K562 (cell line): Measurements from ENCODE around the gene TRAPPC2L. TPM values are rescaled to one million over a fixed set of nuclear protein-coding genes. Genes with fewer than 3 reads are reported as not detected.

Source experiments
- BHLHE40 ChIP-seq: IDR thresholded peaks from 2 replicates; pipeline ENCODE4 v1.6.1; 2011; ENCODE audit warnings: low read length, improper control_type of control experiment
- CBFB ChIP-seq: sonication (generic); formaldehyde crosslinking; IDR thresholded peaks from 2 replicates; pipeline ENCODE4 v1.4.0; 2020; ENCODE audit warnings: mild to moderate bottlenecking, missing genetic modification reagents
- ELF1 ChIP-seq: fragments of 200-800 bp; sonication (Bioruptor generic); IDR thresholded peaks from 2 replicates; pipeline ENCODE4 v1.6.1; 2016; ENCODE audit warnings: missing genetic modification characterization, missing compliant biosample characterization
- HCFC1 ChIP-seq: IDR thresholded peaks from 2 replicates; pipeline ENCODE4 v1.6.1; 2012; ENCODE audit warnings: low read depth, low read length, improper control_type of control experiment
- PCBP1 ChIP-seq: fragments of 200-400 bp; formaldehyde crosslinking; IDR thresholded peaks from 2 replicates; pipeline ENCODE4 v1.6.1; 2018; ENCODE audit warnings: mild to moderate bottlenecking, low read depth, low read length; ENCODE audit not compliant: poor library complexity, severe bottlenecking
- PCBP2 ChIP-seq: fragments of 200-400 bp; formaldehyde crosslinking; IDR thresholded peaks from 2 replicates; pipeline ENCODE4 v1.6.1; 2018; ENCODE audit warnings: low read length, low read depth, mild to moderate bottlenecking, moderate library complexity; ENCODE audit not compliant: poor library complexity, severe bottlenecking
- RB1 ChIP-seq: fragments of 450-650 bp; IDR thresholded peaks from 2 replicates; pipeline ENCODE4 v1.6.1; 2017; ENCODE audit warnings: low read depth, mild to moderate bottlenecking
- TAF15 ChIP-seq: fragments of 200-400 bp; formaldehyde crosslinking; IDR thresholded peaks from 2 replicates; pipeline ENCODE4 v1.6.1; 2017; ENCODE audit warnings: mild to moderate bottlenecking, low read depth, low read length, moderate library complexity
- ZNF133 ChIP-seq: fragments of 250-450 bp; sonication (Bioruptor Pico); IDR thresholded peaks from 2 replicates; pipeline ENCODE4 v1.4.0; 2020; ENCODE audit warnings: mild to moderate bottlenecking
- ZNF174 ChIP-seq: fragments of 250-450 bp; sonication (Bioruptor Pico); IDR thresholded peaks from 2 replicates; pipeline ENCODE4 v1.4.0; 2020; ENCODE audit warnings: mild to moderate bottlenecking
- ZNF57 ChIP-seq: fragments of 450-650 bp; formaldehyde crosslinking; IDR thresholded peaks from 2 replicates; pipeline ENCODE4 v1.4.0; 2020; ENCODE audit warnings: mild to moderate bottlenecking, moderate library complexity
- polyA plus RNA-seq, 8 experiments: library from polyadenylated mRNA; depleted of rRNA in 4 of 8; stranded (reverse) in 5 of 8; unstranded in 3 of 8; fragments of >200 nt; fragmentation: Nextera tagmentation in 2 of 8; fragmentation: Illumina TruSeq in 1 of 8; extraction: Ambion mirVana in 2 of 8; extraction: Trizol in 1 of 8; gene quantifications; 2 replicates each; pipeline versions ENCODE4 v1.2.1 to v1.2.3, GENCODE V29; 2011 to 2014; ENCODE audit warnings: inconsistent platforms in 1 of 8, missing spikeins in 1 of 8
- total RNA-seq, 7 experiments: library from RNA; depleted of rRNA in 6 of 7; stranded (reverse); fragments of >200 nt in 6 of 7; fragmentation: Illumina TruSeq in 2 of 7; extraction: Trizol in 2 of 7; gene quantifications; 2 replicates each; pipeline versions ENCODE4 v1.2.1 to v1.2.3, GENCODE V29; 2011 to 2021; ENCODE audit warnings: low replicate concordance in 1 of 7
- TF ChIP-seq, protein P1 (sequence below): fragments of 450-650 bp; IDR thresholded peaks from 2 replicates; pipeline ENCODE4 v1.6.1; 2016; ENCODE audit warnings: mild to moderate bottlenecking, moderate library complexity
- TF ChIP-seq, protein P2 (sequence below): conservative IDR thresholded peaks from 2 replicates; pipeline ENCODE4 v1.6.1; 2011; ENCODE audit warnings: low read depth, mild to moderate bottlenecking, low read length; ENCODE audit not compliant: control insufficient read depth

The TRAPPC2L gene
- total and polyA plus RNA-seq, 9 of the 15 experiments (the other 6 are each of a cell fraction or from before 2014, with no cell fraction given) = 60.4 to 398 (median 97.5) TPM

DNA sequence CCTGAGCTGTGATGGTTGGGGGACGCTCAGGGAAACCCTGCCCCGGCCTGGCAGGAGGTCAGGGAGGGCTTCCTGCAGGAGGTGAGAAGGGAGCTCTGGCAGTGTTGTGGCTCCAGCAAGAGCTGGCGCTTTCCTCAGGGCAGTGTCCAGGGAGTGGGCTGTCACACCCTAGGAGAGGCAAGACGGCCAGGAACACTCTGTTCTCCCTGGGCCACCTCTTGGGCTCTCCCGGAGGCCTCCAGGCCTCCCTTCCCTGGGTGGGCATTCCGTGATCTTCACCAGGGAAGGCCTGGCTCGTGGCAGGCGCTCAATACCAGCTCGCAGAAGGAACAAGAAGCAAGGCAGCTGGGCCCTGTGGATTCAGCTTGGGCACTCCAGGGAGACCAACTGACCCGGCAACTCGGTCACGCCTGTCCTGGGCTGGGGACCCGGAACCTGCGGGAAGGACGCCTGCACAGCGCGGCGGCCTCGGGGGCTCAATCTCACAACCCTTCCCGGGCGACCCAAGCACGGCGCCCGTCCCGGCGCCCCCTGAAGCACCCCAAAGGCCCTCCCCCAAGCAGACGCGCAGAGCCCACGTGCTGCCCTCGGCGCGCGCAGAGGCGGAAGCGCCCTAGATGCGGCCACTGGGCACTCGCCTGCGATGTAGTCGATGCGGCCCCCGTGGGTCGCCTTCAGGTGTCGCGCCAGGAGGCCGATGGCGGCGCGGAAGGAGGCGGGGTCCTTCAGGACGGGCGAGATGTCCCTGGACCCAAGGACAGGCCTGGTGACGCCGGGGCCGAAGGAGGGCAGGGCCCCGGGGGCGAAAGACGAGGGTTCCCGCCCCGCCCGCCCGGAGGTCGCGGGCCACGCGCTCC is 45.8 kb upstream of the TRAPPC2L start (continued):
- TF ChIP-seq, protein P1, sequence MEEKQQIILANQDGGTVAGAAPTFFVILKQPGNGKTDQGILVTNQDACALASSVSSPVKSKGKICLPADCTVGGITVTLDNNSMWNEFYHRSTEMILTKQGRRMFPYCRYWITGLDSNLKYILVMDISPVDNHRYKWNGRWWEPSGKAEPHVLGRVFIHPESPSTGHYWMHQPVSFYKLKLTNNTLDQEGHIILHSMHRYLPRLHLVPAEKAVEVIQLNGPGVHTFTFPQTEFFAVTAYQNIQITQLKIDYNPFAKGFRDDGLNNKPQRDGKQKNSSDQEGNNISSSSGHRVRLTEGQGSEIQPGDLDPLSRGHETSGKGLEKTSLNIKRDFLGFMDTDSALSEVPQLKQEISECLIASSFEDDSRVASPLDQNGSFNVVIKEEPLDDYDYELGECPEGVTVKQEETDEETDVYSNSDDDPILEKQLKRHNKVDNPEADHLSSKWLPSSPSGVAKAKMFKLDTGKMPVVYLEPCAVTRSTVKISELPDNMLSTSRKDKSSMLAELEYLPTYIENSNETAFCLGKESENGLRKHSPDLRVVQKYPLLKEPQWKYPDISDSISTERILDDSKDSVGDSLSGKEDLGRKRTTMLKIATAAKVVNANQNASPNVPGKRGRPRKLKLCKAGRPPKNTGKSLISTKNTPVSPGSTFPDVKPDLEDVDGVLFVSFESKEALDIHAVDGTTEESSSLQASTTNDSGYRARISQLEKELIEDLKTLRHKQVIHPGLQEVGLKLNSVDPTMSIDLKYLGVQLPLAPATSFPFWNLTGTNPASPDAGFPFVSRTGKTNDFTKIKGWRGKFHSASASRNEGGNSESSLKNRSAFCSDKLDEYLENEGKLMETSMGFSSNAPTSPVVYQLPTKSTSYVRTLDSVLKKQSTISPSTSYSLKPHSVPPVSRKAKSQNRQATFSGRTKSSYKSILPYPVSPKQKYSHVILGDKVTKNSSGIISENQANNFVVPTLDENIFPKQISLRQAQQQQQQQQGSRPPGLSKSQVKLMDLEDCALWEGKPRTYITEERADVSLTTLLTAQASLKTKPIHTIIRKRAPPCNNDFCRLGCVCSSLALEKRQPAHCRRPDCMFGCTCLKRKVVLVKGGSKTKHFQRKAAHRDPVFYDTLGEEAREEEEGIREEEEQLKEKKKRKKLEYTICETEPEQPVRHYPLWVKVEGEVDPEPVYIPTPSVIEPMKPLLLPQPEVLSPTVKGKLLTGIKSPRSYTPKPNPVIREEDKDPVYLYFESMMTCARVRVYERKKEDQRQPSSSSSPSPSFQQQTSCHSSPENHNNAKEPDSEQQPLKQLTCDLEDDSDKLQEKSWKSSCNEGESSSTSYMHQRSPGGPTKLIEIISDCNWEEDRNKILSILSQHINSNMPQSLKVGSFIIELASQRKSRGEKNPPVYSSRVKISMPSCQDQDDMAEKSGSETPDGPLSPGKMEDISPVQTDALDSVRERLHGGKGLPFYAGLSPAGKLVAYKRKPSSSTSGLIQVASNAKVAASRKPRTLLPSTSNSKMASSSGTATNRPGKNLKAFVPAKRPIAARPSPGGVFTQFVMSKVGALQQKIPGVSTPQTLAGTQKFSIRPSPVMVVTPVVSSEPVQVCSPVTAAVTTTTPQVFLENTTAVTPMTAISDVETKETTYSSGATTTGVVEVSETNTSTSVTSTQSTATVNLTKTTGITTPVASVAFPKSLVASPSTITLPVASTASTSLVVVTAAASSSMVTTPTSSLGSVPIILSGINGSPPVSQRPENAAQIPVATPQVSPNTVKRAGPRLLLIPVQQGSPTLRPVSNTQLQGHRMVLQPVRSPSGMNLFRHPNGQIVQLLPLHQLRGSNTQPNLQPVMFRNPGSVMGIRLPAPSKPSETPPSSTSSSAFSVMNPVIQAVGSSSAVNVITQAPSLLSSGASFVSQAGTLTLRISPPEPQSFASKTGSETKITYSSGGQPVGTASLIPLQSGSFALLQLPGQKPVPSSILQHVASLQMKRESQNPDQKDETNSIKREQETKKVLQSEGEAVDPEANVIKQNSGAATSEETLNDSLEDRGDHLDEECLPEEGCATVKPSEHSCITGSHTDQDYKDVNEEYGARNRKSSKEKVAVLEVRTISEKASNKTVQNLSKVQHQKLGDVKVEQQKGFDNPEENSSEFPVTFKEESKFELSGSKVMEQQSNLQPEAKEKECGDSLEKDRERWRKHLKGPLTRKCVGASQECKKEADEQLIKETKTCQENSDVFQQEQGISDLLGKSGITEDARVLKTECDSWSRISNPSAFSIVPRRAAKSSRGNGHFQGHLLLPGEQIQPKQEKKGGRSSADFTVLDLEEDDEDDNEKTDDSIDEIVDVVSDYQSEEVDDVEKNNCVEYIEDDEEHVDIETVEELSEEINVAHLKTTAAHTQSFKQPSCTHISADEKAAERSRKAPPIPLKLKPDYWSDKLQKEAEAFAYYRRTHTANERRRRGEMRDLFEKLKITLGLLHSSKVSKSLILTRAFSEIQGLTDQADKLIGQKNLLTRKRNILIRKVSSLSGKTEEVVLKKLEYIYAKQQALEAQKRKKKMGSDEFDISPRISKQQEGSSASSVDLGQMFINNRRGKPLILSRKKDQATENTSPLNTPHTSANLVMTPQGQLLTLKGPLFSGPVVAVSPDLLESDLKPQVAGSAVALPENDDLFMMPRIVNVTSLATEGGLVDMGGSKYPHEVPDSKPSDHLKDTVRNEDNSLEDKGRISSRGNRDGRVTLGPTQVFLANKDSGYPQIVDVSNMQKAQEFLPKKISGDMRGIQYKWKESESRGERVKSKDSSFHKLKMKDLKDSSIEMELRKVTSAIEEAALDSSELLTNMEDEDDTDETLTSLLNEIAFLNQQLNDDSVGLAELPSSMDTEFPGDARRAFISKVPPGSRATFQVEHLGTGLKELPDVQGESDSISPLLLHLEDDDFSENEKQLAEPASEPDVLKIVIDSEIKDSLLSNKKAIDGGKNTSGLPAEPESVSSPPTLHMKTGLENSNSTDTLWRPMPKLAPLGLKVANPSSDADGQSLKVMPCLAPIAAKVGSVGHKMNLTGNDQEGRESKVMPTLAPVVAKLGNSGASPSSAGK = peak; percentile 83
- TF ChIP-seq BHLHE40 (peak; percentile 69), ZNF57 (CRISPR knock-in tag) (no peak), ELF1 (tag) (peak; percentile 94), TAF15 (0 out of 2 replicates have a peak, but pooled peaks have one; percentile 58), CBFB (CRISPR knock-in tag) (peak; percentile 31; the same call in 1 of the 2 replicates), ZNF133 (CRISPR knock-in tag) (no peak), PCBP1 (peak; percentile 87), HCFC1 (no peak), ZNF174 (no peak), RB1 (0 out of 2 replicates have a peak, but pooled peaks have one; percentile 26), PCBP2 (peak; percentile 18)
- TF ChIP-seq, protein P2, sequence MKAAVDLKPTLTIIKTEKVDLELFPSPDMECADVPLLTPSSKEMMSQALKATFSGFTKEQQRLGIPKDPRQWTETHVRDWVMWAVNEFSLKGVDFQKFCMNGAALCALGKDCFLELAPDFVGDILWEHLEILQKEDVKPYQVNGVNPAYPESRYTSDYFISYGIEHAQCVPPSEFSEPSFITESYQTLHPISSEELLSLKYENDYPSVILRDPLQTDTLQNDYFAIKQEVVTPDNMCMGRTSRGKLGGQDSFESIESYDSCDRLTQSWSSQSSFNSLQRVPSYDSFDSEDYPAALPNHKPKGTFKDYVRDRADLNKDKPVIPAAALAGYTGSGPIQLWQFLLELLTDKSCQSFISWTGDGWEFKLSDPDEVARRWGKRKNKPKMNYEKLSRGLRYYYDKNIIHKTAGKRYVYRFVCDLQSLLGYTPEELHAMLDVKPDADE = 0 out of 2 replicates have a peak, but pooled peaks have one; percentile 16
